SU-DHL-6 (cell line): ENCODE results near the gene KLF1.

Experiments
- H2AFZ ChIP-seq: fragments of 200-600 bp; sonication (generic); 2 replicates; pipeline ENCODE4 v1.6.1; 2014; ENCODE audit warnings: low read depth, mild to moderate bottlenecking, moderate library complexity, mixed read lengths, antibody characterized with exemption, low read length; ENCODE audit not compliant: severe bottlenecking
- H3F3A ChIP-seq: fragments of 200-600 bp; shearing (Covaris generic); 2 replicates; pipeline ENCODE4 v1.6.0; 2016; ENCODE audit warnings: antibody characterized with exemption, mild to moderate bottlenecking; ENCODE audit not compliant: insufficient read depth
- H3K27ac ChIP-seq: fragments of 200-600 bp; sonication (generic); 2 replicates; pipeline ENCODE4 v1.5.1; 2016; ENCODE audit warnings: low read depth, mild to moderate bottlenecking, low read length, moderate library complexity, mixed read lengths
- H3K27me3 ChIP-seq: fragments of 200-600 bp; sonication (generic), shearing (Covaris generic); 2 replicates; pipeline ENCODE4 v1.6.0; 2014; ENCODE audit warnings: mild to moderate bottlenecking, low read length
- H3K36me3 ChIP-seq: fragments of 200-600 bp; sonication (generic); 2 replicates; pipeline ENCODE4 v1.6.1; 2014; ENCODE audit warnings: mild to moderate bottlenecking, low read length, mixed read lengths
- H3K4me2 ChIP-seq: fragments of 300-600, 200-600 bp; shearing (Covaris generic), sonication (generic); 2 replicates; pipeline ENCODE4 v1.6.0; 2014; ENCODE audit warnings: low read length, low read depth, mild to moderate bottlenecking; ENCODE audit not compliant: poor library complexity, severe bottlenecking
- H3K4me3 ChIP-seq: fragments of 200-600 bp; sonication (generic); 2 replicates; pipeline ENCODE4 v1.5.1; 2014; ENCODE audit warnings: antibody characterized with exemption, low read length, mild to moderate bottlenecking, mixed read lengths; ENCODE audit not compliant: insufficient read depth, poor library complexity, severe bottlenecking
- H3K79me2 ChIP-seq: fragments of 200-600 bp; sonication (generic); 2 replicates; pipeline ENCODE4 v1.6.1; 2014; ENCODE audit warnings: mild to moderate bottlenecking, low read length, moderate library complexity; ENCODE audit not compliant: insufficient read depth
- H3K9ac ChIP-seq: fragments of 200-600 bp; sonication (generic); 2 replicates; pipeline ENCODE4 v1.7.0; 2014; ENCODE audit warnings: mild to moderate bottlenecking, low read length
- H3K9me2 ChIP-seq: fragments of 200-600 bp; sonication (generic); replicated peaks from 2 replicates; pipeline ENCODE4 v1.6.1; 2014; ENCODE audit warnings: low read length; ENCODE audit not compliant: insufficient read depth
- H3K9me3 ChIP-seq: fragments of 200-600 bp; sonication (generic); 2 replicates; pipeline ENCODE4 v1.6.1; 2014; ENCODE audit warnings: low read length, mixed read lengths; ENCODE audit not compliant: insufficient read depth
- H4K20me1 ChIP-seq: fragments of 200-600 bp; sonication (generic); 2 replicates; pipeline ENCODE4 v1.6.1; 2014; ENCODE audit warnings: low read depth, mild to moderate bottlenecking, antibody characterized with exemption, low read length, moderate library complexity, mixed read lengths
- EZH2phosphoT487 ChIP-seq: fragments of 200-600 bp; sonication (generic), shearing (Covaris generic); conservative IDR thresholded peaks from 2 replicates; pipeline ENCODE4 v1.6.1; 2018; ENCODE audit warnings: mild to moderate bottlenecking, antibody characterized with exemption, low read length, moderate library complexity, mixed read lengths
- TF ChIP-seq, protein P1 (sequence below): fragments of 200-600 bp; sonication (generic); IDR thresholded peaks from one replicate; pipeline ENCODE4 v1.5.1; 2017; ENCODE audit warnings: antibody characterized with exemption, mild to moderate bottlenecking, low read length, moderate library complexity; ENCODE audit not compliant: insufficient read depth, poor library complexity, severe bottlenecking

KLF1 gene

DNA sequence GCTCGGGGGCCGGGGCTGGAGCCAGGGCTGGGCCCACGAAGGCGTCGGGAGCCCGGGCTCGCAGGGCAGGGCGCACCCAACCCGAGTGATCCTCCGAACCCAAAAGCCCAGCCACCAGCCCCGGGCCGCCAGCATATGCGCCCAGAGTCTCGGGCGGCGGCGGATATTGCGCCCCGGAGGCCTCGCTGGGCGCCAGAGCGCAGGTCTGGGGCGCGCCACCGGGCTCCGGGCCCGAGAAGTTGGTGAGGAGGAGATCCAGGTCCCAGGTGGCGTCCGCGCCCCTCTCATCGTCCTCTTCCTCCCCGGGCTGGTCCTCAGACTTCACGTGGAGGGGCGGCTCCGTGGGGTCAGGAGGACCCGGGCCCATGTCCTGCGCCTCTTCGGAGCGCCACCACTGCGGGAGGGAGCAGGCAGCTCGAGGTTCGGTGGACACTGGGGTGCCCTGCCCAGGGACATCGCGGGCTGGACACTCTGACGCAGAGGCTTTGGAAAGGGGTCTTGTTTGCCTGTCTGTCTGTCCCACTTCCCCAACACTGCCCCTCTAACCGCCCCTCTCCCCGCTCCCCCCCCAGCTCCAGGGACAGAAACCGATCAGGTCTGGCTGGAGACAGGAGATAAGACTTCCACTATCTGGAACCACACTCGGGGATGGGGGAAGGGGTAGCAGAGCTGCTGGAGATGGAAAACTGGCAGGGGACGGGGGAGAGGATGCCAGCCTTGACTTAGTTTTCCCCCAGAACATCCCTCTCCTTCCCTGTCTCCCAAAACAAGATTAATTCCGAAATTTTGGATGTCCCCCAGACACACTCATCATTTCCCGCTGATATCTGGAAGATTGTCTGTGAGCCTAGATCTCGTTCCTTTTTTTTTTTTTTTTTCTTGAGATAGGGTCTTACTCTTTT lies 1.0 kb downstream of the KLF1 start:
- peak overlapping the region; percentile 88 for H2AFZ ChIP-seq
- H3K27ac ChIP-seq, result no peak overlapping the region
- peaks cover 6% of the 10 kb centered on the region; the same call in 1 of the 2 replicates for H3F3A ChIP-seq
- H3K79me2 ChIP-seq, result no peaks in the 10 kb centered on the region
- H3K9ac ChIP-seq, result peak overlapping the region; percentile 52
- H3K36me3 ChIP-seq, result no peaks in the 10 kb centered on the region
- H3K27me3 ChIP-seq, result no peaks in the 10 kb centered on the region
- H4K20me1 ChIP-seq, result no peaks in the 10 kb centered on the region
- no peaks in the 10 kb centered on the region for H3K9me2 ChIP-seq
- peak overlapping the region; percentile 65 for H3K4me2 ChIP-seq
- no peak for TF ChIP-seq EZH2phosphoT487
- TF ChIP-seq, protein P1, sequence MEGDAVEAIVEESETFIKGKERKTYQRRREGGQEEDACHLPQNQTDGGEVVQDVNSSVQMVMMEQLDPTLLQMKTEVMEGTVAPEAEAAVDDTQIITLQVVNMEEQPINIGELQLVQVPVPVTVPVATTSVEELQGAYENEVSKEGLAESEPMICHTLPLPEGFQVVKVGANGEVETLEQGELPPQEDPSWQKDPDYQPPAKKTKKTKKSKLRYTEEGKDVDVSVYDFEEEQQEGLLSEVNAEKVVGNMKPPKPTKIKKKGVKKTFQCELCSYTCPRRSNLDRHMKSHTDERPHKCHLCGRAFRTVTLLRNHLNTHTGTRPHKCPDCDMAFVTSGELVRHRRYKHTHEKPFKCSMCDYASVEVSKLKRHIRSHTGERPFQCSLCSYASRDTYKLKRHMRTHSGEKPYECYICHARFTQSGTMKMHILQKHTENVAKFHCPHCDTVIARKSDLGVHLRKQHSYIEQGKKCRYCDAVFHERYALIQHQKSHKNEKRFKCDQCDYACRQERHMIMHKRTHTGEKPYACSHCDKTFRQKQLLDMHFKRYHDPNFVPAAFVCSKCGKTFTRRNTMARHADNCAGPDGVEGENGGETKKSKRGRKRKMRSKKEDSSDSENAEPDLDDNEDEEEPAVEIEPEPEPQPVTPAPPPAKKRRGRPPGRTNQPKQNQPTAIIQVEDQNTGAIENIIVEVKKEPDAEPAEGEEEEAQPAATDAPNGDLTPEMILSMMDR, result no peak
- H3K4me3 ChIP-seq, result peak overlapping the region; percentile 51
- H3K9me3 ChIP-seq, result peaks cover 13% of the 10 kb centered on the region; the same call in 1 of the 2 replicates

DNA sequence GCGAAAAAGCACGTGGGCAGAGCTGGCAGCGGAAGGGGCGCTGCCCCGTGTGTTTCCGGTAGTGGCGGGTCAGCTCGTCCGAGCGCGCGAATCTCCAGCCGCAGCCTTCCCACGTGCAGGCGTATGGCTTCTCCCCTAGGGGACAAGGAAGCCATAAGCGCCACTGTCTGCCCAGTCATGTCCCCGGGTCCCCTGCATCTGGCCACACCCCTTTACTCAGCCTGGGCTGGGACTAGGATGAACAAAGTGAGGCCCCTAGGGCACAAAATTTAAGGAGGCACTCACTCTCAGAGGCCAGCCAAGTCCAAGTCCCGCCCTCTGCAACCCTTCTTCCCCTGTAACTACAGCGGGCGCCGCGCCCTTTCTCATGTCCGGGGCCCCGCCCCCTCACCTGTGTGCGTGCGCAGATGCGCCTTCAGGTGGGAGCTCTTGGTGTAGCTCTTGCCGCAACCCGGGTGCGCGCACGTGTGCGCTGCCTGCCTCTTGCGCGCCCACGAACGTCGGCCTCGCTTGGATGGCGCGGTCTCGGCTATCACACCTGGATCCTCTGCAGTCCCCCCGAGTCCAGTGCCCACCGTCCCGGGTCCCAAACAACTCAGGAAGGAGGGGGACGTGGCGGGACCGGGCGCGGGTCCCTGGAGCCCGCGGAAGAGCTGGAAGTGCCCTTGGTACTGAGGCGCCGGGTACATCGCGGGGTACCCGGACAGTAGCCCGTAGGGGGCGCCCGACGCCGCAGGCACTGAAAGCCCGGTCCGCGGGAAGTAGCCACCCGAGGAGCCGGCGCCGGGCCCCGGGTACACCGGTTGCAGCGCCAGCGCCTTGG lies 1.9 kb downstream of the KLF1 start:
- H3K4me2 ChIP-seq, result peak overlapping the region; percentile 65
- TF ChIP-seq EZH2phosphoT487, result no peak
- TF ChIP-seq, protein P1, result peak; percentile 79
- peaks cover 6% of the 10 kb centered on the region; the same call in 1 of the 2 replicates for H3F3A ChIP-seq
- H3K4me3 ChIP-seq, result peak overlapping the region; percentile 51
- H3K9me3 ChIP-seq, result peaks cover 13% of the 10 kb centered on the region; the same call in 1 of the 2 replicates
- H3K9me2 ChIP-seq, result no peaks in the 10 kb centered on the region
- H3K27ac ChIP-seq, result no peak overlapping the region
- peak overlapping the region; percentile 52 for H3K9ac ChIP-seq
- H3K79me2 ChIP-seq, result peaks cover 4% of the 10 kb centered on the region; the same call in 1 of the 2 replicates
- no peaks in the 10 kb centered on the region for H3K36me3 ChIP-seq
- no peaks in the 10 kb centered on the region for H3K27me3 ChIP-seq
- H4K20me1 ChIP-seq, result no peaks in the 10 kb centered on the region
- peak overlapping the region; percentile 88 for H2AFZ ChIP-seq

DNA sequence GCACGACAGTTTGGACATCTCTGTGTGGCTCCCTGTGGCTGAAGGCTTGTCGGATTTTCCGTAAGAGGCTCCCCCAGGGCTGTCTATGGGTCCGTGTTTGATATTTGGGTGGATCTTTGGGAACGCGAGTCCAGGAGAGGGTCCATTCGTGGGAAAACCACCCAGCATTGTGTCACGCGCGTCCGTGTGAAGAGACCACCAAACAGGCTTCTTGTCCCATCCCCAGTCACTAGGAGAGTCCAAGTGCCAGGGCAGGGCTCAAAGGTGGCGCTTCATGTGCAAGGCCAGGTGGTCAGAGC lies 2.4 kb downstream of the KLF1 start:
- Histone ChIP-seq H3K27me3 (no peaks in the 10 kb centered on the region), H2AFZ (peak overlapping the region; percentile 88), H3K9me2 (no peaks in the 10 kb centered on the region), H3K4me2 (peak overlapping the region; percentile 65), H3F3A (peaks cover 6% of the 10 kb centered on the region; the same call in 1 of the 2 replicates), H3K9ac (peak overlapping the region; percentile 52), H3K79me2 (peaks cover 6% of the 10 kb centered on the region; the same call in 1 of the 2 replicates), H3K4me3 (peak overlapping the region; percentile 51), H4K20me1 (no peaks in the 10 kb centered on the region), H3K36me3 (no peaks in the 10 kb centered on the region), H3K27ac (no peak overlapping the region), H3K9me3 (peaks cover 13% of the 10 kb centered on the region; the same call in 1 of the 2 replicates)
- TF ChIP-seq, protein P1, result no peak
